ENCODE data around the gene FAF1. TPM values are rescaled to one million over a fixed set of nuclear protein-coding genes. Genes with fewer than 3 reads are reported as not detected.

FAF1 gene
- total and polyA plus RNA-seq, 2 donors (not counting 3 experiments of a cell fraction or from before 2014, with no cell fraction given), result 9.0 to 57.6 TPM

- H3K36me3 ChIP-seq (ENCODE audit: control insufficient read depth in 2 of 2, extremely low read depth in 1 of 2, insufficient read depth in 2 of 2, low read length in 2 of 2), result no peaks in the 10 kb centered on the region
- TF ChIP-seq GATA2 (IDR thresholded peaks at IDR 0.05; ENCODE audit: insufficient read depth, insufficient read length, low read depth, low read length) (no peak), JUN (IDR thresholded peaks at IDR 0.05; ENCODE audit: borderline replicate concordance, insufficient read depth, insufficient read length, low read depth) (no peak), POLR2AphosphoS5 (IDR thresholded peaks at IDR 0.05; ENCODE audit: insufficient read depth, low read depth, low read length) (no peak), MAX (IDR thresholded peaks at IDR 0.05; ENCODE audit: insufficient read depth, insufficient read length) (no peak), FOS (IDR thresholded peaks at IDR 0.05; ENCODE audit: borderline replicate concordance, insufficient read depth, low read length) (no peak), MYC (IDR thresholded peaks at IDR 0.05; ENCODE audit: low read depth, low read length) (no peak), EZH2 (IDR thresholded peaks at IDR 0.05; ENCODE audit: borderline replicate concordance, low read depth, low read length, severe bottlenecking) (no peak), POLR2A (IDR thresholded peaks at IDR 0.05; ENCODE audit: low read depth, low read length) (no peak)
- TF ChIP-seq, protein P1, sequence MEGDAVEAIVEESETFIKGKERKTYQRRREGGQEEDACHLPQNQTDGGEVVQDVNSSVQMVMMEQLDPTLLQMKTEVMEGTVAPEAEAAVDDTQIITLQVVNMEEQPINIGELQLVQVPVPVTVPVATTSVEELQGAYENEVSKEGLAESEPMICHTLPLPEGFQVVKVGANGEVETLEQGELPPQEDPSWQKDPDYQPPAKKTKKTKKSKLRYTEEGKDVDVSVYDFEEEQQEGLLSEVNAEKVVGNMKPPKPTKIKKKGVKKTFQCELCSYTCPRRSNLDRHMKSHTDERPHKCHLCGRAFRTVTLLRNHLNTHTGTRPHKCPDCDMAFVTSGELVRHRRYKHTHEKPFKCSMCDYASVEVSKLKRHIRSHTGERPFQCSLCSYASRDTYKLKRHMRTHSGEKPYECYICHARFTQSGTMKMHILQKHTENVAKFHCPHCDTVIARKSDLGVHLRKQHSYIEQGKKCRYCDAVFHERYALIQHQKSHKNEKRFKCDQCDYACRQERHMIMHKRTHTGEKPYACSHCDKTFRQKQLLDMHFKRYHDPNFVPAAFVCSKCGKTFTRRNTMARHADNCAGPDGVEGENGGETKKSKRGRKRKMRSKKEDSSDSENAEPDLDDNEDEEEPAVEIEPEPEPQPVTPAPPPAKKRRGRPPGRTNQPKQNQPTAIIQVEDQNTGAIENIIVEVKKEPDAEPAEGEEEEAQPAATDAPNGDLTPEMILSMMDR (IDR thresholded peaks at IDR 0.05; ENCODE audit: extremely low read depth in 1 of 2, insufficient read depth in 1 of 2, low read depth in 1 of 2, low read length in 2 of 2), result no peak
- intact Hi-C loops (cut with micrococcal nuclease) (loop anchor here (5.0 kb wide), 1 partner anchor 548 kb away; no protein-coding TSS in a partner anchor), dilution Hi-C loops (cut with MboI; ENCODE audit: extremely low pct_ligation_motif_present, low sequenced_read_pairs) (no loop called here)
- H3K27ac ChIP-seq (ENCODE audit: insufficient read depth, low read depth, low read length), result no peak overlapping the region
- FAIRE-seq, result no peak
- peaks cover 32% of the 10 kb centered on the region for H3K4me1 ChIP-seq (ENCODE audit: control insufficient read depth, extremely low read depth, insufficient read depth, low read length)
- no peaks in the 10 kb centered on the region for H4K20me1 ChIP-seq (replicated peaks; ENCODE audit: control insufficient read depth, extremely low read depth, insufficient read depth, low read length)
- ChIA-PET POLR2A (no interaction called here), CTCF (interaction anchor here (1.0 kb wide), 1 partner anchor 46 kb away, joined by 3 read pairs; no protein-coding TSS in a partner anchor)
- H2AFZ ChIP-seq (ENCODE audit: low read depth, low read length), result no peak overlapping the region
- H3K27me3 ChIP-seq (ENCODE audit: control insufficient read depth in 2 of 2, insufficient read depth in 2 of 2, low read length in 2 of 2), result no peaks in the 10 kb centered on the region
- H3K79me2 ChIP-seq (ENCODE audit: control insufficient read depth, insufficient read depth, low read length), result peaks cover 18% of the 10 kb centered on the region
- no peak overlapping the region for H3K9ac ChIP-seq (replicated peaks; ENCODE audit: extremely low read depth, insufficient read depth, low read length)
- no peaks in the 10 kb centered on the region for H3K9me1 ChIP-seq (replicated peaks; ENCODE audit: control insufficient read depth, extremely low read depth, insufficient read depth, low read length)
- no peak overlapping the region for H3K4me3 ChIP-seq (replicated peaks in 1 of 3; ENCODE audit: insufficient read depth in 1 of 3, low read depth in 1 of 3, low read length in 3 of 3)
- H3K9me3 ChIP-seq (replicated peaks; ENCODE audit: control insufficient read depth, insufficient read depth, low read length), result no peaks in the 10 kb centered on the region
- no peak overlapping the region for H3K4me2 ChIP-seq (ENCODE audit: insufficient read depth, low read length)
- no TSS peak for BruUV-seq (replicated peaks)
- no peak for DNase-seq (ENCODE audit: low read depth, low spot score)
These were observed 15.4 kb upstream of the FAF1 start for GRCh38 chr1:50975436-50975835.
